ENCODE measurements around the gene DAB1. TPM values are rescaled to one million over a fixed set of nuclear protein-coding genes. Genes with fewer than 3 reads are reported as not detected.

The DAB1 gene
- total and polyA plus RNA-seq, 10 of the 15 experiments (the other 5 are each of a cell fraction or from before 2014, with no cell fraction given), result 0.02 to 0.10 (median 0.03) TPM; not detected in 5

DNA sequence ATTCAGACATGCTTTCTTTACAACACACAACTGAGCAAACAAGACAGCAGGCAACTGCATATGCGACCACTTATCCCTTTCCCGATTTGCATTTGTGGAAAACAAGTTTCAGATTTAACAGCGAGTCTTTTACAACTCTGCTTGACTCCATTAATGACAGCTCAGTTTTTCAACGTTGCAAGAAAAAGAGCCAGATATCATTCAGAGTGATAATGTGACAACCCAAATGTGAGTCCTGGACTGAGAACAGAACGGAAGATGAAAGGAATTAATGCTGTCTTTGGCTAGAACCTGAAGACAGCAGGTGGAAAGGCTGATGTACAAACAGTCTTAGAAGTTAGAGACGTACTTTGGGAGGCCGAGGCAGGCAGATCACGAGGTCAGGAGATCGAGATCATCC is 375.0 kb downstream of the DAB1 start:
- no peak overlapping the region for H3K4me2 ChIP-seq (ENCODE audit: control insufficient read depth, insufficient read depth)
- FAIRE-seq (no peak), ATAC-seq (no peak), DNase-seq (ENCODE audit: low read depth, low spot score) (no peak)
- CTCF ChIA-PET, result no interaction called here
- TF ChIP-seq PAX8 (IDR thresholded peaks at IDR 0.05) (no peak), SREBF1 (IDR thresholded peaks at IDR 0.05; ENCODE audit: low read length) (no peak), CUX1 (IDR thresholded peaks at IDR 0.05; ENCODE audit: insufficient replicate concordance, low read depth, low read length) (no peak), RELA (IDR thresholded peaks at IDR 0.05; ENCODE audit: borderline replicate concordance, partially characterized antibody) (no peak)
- TF ChIP-seq, protein P1, sequence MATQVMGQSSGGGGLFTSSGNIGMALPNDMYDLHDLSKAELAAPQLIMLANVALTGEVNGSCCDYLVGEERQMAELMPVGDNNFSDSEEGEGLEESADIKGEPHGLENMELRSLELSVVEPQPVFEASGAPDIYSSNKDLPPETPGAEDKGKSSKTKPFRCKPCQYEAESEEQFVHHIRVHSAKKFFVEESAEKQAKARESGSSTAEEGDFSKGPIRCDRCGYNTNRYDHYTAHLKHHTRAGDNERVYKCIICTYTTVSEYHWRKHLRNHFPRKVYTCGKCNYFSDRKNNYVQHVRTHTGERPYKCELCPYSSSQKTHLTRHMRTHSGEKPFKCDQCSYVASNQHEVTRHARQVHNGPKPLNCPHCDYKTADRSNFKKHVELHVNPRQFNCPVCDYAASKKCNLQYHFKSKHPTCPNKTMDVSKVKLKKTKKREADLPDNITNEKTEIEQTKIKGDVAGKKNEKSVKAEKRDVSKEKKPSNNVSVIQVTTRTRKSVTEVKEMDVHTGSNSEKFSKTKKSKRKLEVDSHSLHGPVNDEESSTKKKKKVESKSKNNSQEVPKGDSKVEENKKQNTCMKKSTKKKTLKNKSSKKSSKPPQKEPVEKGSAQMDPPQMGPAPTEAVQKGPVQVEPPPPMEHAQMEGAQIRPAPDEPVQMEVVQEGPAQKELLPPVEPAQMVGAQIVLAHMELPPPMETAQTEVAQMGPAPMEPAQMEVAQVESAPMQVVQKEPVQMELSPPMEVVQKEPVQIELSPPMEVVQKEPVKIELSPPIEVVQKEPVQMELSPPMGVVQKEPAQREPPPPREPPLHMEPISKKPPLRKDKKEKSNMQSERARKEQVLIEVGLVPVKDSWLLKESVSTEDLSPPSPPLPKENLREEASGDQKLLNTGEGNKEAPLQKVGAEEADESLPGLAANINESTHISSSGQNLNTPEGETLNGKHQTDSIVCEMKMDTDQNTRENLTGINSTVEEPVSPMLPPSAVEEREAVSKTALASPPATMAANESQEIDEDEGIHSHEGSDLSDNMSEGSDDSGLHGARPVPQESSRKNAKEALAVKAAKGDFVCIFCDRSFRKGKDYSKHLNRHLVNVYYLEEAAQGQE (IDR thresholded peaks at IDR 0.05; ENCODE audit: low read depth, low read length), result no peak
- H3K4me1 ChIP-seq (ENCODE audit: control insufficient read depth, insufficient read depth, low read length), result no peaks in the 10 kb centered on the region
- H3K79me2 ChIP-seq (ENCODE audit: control insufficient read depth, insufficient read depth, low read length), result no peaks in the 10 kb centered on the region
- H2AFZ ChIP-seq (ENCODE audit: control insufficient read depth, low read depth, low read length), result no peak overlapping the region
- 11% methylated on average over 9 of the region's 9 CpGs for WGBS (ENCODE audit: insufficient coverage, insufficient replicate concordance, low lambda C conversion rate, missing lambda C conversion rate)
- no peak overlapping the region for H3K27ac ChIP-seq (ENCODE audit: control insufficient read depth, insufficient read depth)
- intact Hi-C loops (cut with micrococcal nuclease; ENCODE audit: unreplicated experiment), result no loop called here
- SMC1A ChIA-PET (ENCODE audit: uncharacterized antibody, unreplicated experiment), result no interaction called here
- RAD21 ChIA-PET (ENCODE audit: unreplicated experiment), result no interaction called here
- no TSS peak for BruUV-seq (replicated peaks)
- H3K4me3 ChIP-seq, result no peak overlapping the region
- POLR2A ChIA-PET, result no interaction called here
- in situ Hi-C loops (cut with MboI), result no loop called here
- H4K20me1 ChIP-seq (ENCODE audit: control insufficient read depth, insufficient read depth), result no peaks in the 10 kb centered on the region
- no peaks in the 10 kb centered on the region for H3K36me3 ChIP-seq (ENCODE audit: control insufficient read depth in 2 of 2, insufficient read depth in 2 of 2, low read length in 1 of 2)
- H3K9me3 ChIP-seq (replicated peaks; ENCODE audit: control insufficient read depth, insufficient read depth, low read length), result no peaks in the 10 kb centered on the region
- H3K27me3 ChIP-seq (replicated peaks in 1 of 2; ENCODE audit: control insufficient read depth in 2 of 2, insufficient read depth in 2 of 2, low read length in 1 of 2), result no peaks in the 10 kb centered on the region
- H3K9ac ChIP-seq (ENCODE audit: control insufficient read depth, insufficient read depth, low read length), result no peak overlapping the region
